Erythroblast (primary cell): ENCODE results near the gene DMRT2.

ENCODE experiments used
- GATA1 ChIP-seq: IDR thresholded peaks from 2 replicates; pipeline ENCODE4 v1.6.1; 2011; ENCODE audit warnings: low read depth, mild to moderate bottlenecking, control low read depth, low read length, moderate library complexity
- POLR2A ChIP-seq: IDR thresholded peaks from 2 replicates; pipeline ENCODE4 v1.6.1; 2011; ENCODE audit warnings: mild to moderate bottlenecking, low read length

GRCh38 chr9:1050125-1050895 lies at the start of gene DMRT2:
- TF ChIP-seq POLR2A (no peak), GATA1 (no peak)
